Measurements from ENCODE around the gene RWDD2A.

GRCh38 chr6:83198486-83199172, 5.5 kb downstream of the RWDD2A start:
- TF ChIP-seq GATA2 (IDR thresholded peaks at IDR 0.05; ENCODE audit: low read depth, low read length) (no peak), GATA3 (IDR thresholded peaks at IDR 0.05; ENCODE audit: low read depth, low read length) (no peak)

Measured in SH-SY5Y (cell line).